22Rv1 (cell line): Measurements from ENCODE around the gene DCPS.
"Not testable (repeated sequence)": the region's sequence is repeated elsewhere in the genome, so short reads cannot be mapped to it uniquely, and the experiment has no call there.

ENCODE experiments used
- H3K27ac ChIP-seq: fragments of 450-650 bp; 2 replicates; pipeline ENCODE4 v1.5.1; 2017
- CTCF ChIP-seq: fragments of 450-650 bp; IDR thresholded peaks from 2 replicates; pipeline ENCODE4 v1.5.1; 2017; ENCODE audit warnings: mild to moderate bottlenecking
- ZFX ChIP-seq: fragments of 450-650 bp; IDR thresholded peaks from 2 replicates; pipeline ENCODE4 v1.6.1; 2017; ENCODE audit warnings: antibody characterized with exemption, borderline replicate concordance

The DCPS gene

DNA sequence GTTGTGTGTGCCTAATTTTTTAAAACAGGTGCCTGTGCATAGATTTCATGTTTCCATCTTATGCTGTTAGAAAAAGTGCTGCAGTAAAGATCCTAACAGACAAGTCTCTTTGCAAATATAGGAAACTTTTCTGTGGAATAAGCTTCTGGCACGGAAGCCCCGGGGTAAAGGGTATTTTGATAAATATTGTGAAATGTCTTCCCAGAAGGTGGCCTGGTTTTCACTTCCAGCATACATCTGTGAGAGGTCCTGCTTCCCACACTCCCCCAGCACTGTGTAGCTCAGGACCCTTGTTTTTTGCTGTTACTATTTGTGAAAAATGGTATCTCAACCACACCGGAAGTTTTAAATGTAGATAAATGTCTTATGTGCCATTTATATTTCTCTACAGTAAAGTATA lies 66.2 kb downstream of the DCPS start:
- TF ChIP-seq CTCF, result no peak
- TF ChIP-seq ZFX, result no peak
- no peak overlapping the region for H3K27ac ChIP-seq

GRCh38 chr11:126371595-126371994 lies 67.7 kb downstream of the DCPS start:
- TF ChIP-seq CTCF (no peak), ZFX (no peak)

DNA sequence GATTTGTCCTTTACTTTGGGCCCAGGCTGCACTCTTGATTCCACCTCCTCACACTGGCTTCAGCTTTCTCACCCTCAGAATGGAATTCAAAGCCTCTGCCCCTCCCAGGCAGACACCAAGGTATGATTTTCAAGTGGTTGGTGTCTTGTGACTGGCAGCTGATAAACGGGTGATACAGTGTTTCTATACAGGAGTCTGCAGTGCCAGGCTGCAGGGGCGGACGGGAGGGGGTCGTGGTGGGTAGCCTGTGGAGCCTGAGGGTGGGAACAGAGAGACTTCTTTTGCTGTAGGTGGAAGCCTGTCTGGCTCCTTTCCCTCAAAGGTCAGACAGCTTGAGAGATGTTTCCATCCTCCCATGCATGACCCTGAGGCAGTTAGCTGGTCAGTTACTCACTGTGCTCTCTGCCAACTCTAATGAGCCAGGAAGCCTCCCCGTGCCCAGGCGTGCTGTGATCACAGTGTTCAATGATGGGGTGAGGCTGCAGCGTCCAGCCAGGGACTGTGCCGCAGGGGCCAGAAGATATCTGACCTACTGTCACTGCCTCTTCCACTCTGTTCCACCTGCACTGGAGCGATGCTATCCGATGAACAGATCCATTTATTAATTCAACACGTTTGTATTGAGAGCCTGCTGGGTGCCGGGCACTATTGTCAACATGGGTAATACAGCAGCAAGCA lies 69.7 kb downstream of the DCPS start:
- not testable (repeated sequence) for H3K27ac ChIP-seq

More at GRCh38 chr11:126371595-126371994, 67.7 kb downstream of the DCPS start:
- no peak overlapping the region for H3K27ac ChIP-seq

DNA sequence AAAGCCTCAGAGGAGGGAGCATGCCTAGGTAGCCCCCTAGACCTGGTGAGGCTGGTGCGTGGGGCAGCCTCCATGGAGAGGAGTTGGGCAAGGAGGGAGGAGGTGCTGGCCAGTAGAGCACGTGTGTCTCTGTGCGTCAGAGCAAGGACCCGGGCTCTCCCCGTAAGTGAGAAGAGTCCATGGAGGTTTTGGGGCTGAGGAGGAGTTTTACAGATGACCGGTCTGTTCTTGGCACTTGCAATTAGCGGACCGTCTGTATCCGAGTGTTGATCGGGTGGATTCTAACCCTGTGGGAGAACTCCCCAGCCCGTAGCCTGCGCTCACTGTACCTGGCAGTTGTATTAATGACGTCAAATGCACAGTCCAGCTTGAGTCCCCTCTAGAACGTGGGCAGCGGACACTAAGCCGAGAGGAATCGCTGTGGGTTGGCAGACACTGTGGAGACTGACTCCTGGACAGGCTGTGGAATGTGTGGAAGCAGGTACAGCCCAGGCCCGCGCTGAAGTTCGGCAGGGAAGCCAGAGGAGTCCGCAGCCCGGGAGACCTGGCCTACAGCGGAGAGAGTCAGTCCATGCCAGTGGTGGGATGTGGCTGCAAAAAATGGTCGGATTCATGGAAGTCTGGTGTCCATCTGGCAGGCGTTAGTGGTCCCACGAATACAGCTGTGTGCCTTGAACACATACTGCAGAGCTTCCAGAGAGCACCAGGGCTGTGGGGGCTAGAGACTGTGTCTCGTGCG lies 70.9 kb downstream of the DCPS start:
- not testable (repeated sequence) for H3K27ac ChIP-seq

- H3K27ac ChIP-seq, result no peak overlapping the region
- TF ChIP-seq CTCF (no peak), ZFX (no peak)
These were observed 71.9 kb downstream of the DCPS start for GRCh38 chr11:126375726-126376125.

GRCh38 chr11:126378763-126379162 lies 74.9 kb downstream of the DCPS start:
- TF ChIP-seq ZFX (no peak), CTCF (no peak)
- H3K27ac ChIP-seq, result no peak overlapping the region

DNA sequence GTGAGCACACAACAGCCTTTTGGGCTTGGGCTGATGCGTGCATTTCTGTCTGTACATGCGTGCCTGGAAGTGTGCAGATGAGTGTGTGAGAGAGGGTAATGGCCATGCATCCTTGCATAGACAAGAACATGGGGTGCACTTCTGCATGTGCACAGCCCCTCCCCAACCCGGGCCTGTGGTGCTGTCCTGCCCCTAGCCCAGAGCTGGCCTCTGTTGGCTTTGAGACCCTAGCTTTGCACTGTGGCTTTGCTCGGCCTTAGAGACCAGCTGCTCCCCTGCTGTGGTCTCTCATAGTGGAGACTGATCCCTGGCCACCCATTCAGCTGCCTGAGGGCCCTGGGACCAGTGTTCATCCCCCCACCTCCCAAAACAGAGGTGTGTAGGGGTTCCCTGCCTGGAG lies 77.0 kb downstream of the DCPS start:
- no peak overlapping the region for H3K27ac ChIP-seq
- no peak for TF ChIP-seq ZFX
- TF ChIP-seq CTCF, result no peak

DNA sequence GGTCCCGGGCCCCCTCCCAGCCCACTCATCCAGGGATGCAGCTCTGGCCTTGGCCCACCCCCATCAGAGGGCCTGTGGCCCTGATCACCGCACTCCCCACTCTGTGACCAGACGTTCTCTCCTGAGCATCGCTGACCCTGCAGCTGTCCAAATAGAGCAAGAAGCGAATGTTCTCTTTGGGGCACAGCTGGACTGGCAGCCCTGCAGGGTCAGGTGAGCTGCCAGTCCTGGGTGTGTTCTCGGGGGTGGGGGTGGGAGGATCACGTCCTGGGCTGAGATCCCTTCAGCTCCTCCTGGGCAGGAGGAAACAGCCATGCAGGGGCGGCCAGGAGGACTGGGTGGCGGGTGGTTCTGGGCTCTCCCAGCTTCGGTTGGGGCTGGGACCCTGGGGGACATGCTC lies 78.1 kb downstream of the DCPS start:
- H3K27ac ChIP-seq, result not testable (repeated sequence)

DNA sequence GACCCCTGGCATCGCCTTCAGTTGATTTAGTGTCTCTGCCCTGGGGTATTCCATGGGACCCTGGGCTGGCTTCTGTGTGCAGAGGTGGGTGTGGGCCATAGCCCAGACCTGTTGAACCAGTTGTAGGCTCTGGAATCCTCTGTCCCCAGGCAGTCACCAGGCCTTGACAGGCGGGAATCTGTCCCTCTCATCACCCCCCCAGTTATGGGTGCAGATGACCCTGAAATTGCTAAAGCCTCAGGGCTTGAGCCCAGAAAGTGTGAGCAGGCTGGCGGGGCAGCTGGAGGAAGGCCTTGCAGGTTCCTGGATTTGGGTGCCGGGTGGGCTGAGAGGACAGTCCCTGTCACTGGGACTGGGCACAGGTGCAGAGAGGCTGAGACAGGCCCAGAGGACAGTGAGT lies 78.8 kb downstream of the DCPS start:
- H3K27ac ChIP-seq, result not testable (repeated sequence)
